GM13977 (cell line): ENCODE data around the gene PDIA5.

Source experiments
- DNase-seq: peaks from one replicate; pipeline ENCODE4 v3.0.0; 2012; ENCODE audit warnings: low spot score
- in situ Hi-C: fragments of 300-500 bp; cut with MboI; formaldehyde crosslinking; loops from one replicate; pipeline ENCODE4 v1.12.0; 2022; ENCODE audit warnings: low sequenced_read_pairs, low pct_unique_long_range_greater_than_20kb, mixed read lengths, inconsistent platforms; ENCODE audit not compliant: unreplicated experiment
- TF ChIP-seq, protein P1 (sequence below): IDR thresholded peaks from 2 replicates; pipeline ENCODE4 v1.5.1; 2012; ENCODE audit warnings: mild to moderate bottlenecking, control low read depth; ENCODE audit not compliant: insufficient read depth; ENCODE audit errors: extremely low read depth, missing control alignments

The PDIA5 gene

GRCh38 chr3:123021996-123022510, 44.8 kb upstream of the PDIA5 start:
- in situ Hi-C loops, result no loop called here
- DNase-seq, result no peak
- TF ChIP-seq, protein P1, sequence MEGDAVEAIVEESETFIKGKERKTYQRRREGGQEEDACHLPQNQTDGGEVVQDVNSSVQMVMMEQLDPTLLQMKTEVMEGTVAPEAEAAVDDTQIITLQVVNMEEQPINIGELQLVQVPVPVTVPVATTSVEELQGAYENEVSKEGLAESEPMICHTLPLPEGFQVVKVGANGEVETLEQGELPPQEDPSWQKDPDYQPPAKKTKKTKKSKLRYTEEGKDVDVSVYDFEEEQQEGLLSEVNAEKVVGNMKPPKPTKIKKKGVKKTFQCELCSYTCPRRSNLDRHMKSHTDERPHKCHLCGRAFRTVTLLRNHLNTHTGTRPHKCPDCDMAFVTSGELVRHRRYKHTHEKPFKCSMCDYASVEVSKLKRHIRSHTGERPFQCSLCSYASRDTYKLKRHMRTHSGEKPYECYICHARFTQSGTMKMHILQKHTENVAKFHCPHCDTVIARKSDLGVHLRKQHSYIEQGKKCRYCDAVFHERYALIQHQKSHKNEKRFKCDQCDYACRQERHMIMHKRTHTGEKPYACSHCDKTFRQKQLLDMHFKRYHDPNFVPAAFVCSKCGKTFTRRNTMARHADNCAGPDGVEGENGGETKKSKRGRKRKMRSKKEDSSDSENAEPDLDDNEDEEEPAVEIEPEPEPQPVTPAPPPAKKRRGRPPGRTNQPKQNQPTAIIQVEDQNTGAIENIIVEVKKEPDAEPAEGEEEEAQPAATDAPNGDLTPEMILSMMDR, result no peak

GRCh38 chr3:123024056-123024455, 42.8 kb upstream of the PDIA5 start:
- DNase-seq, result no peak
- in situ Hi-C loops, result no loop called here
- TF ChIP-seq, protein P1, result no peak

GRCh38 chr3:123025642-123026521, 40.9 kb upstream of the PDIA5 start:
- in situ Hi-C loops, result loop anchor here (25.0 kb wide), 1 partner anchor 464 kb away; the partner anchor contains the start of genes DTX3L and PARP9
- TF ChIP-seq, protein P1, result no peak
- DNase-seq, result no peak

DNA sequence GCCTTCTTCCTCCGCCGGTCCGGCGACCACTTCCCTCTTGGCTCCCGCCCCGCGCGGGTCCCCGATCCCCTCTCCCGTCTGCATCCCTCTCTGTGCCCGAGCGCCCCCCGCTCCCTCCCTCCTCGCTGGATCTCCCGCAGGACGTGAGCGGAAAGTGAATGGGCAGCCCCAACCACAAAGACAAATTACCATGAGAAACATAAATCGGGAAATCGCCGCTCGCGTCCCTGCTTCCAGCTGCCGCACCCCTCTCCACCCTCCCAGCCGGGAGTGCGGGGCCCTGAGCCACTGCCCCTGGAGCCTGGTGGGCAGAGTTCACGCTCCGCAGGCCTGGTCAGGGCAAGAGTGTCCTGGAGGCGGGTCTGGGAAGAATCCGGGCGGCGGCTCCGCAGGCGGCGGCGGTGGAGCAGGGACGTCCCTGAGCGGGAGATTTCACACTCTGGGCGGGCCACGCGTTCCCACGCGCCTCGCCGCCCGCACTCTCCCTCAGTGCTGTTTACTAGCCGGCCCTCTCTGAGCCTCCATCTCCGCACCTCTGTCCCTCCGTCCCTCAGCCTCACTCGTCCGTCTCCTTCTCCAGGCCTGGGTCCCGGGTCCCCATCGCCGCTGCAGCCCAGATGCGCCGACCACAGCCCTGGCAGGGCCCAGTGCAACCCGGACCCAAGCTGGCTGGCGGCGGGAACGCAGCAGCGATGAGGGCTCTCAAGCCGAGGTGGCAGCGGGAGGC, 40.1 kb upstream of the PDIA5 start:
- TF ChIP-seq, protein P1, result no peak
- in situ Hi-C loops, result loop anchor here (25.0 kb wide), 1 partner anchor 464 kb away; the partner anchor contains the start of genes DTX3L and PARP9
- DNase-seq, result peak; percentile 62

- in situ Hi-C loops, result loop anchor here (25.0 kb wide), 1 partner anchor 465 kb away; the partner anchor contains the start of genes DTX3L and PARP9
- peak; percentile 73 for DNase-seq
- TF ChIP-seq, protein P1, result peak; percentile 64
Measured at GRCh38 chr3:123027292-123028232, 39.3 kb upstream of the PDIA5 start, which contains the start of gene SEMA5B. Gene SEMA5B, minus strand, starts transcription at chr3:123027763. Its CDS starts 66,500 bp downstream, at chr3:122961263.
